Measurements from ENCODE around the gene CAPS2. TPM values are rescaled to one million over a fixed set of nuclear protein-coding genes. Genes with fewer than 3 reads are reported as not detected.

CAPS2 gene
- total and polyA plus RNA-seq, 2 experiments from 2014 or later, result 4.3 to 6.0 TPM

- H3K27ac ChIP-seq, result no peak overlapping the region
- TF ChIP-seq CTCF (IDR thresholded peaks at IDR 0.05; ENCODE audit: low read depth, low read length), result no peak
- no peak for DNase-seq (ENCODE audit: low read depth in 1 of 2, low spot score in 1 of 2)
- H3K27me3 ChIP-seq, result no peaks in the 10 kb centered on the region
- no peak overlapping the region for H3K4me3 ChIP-seq
- H3K4me1 ChIP-seq (ENCODE audit: low read depth), result no peaks in the 10 kb centered on the region
- no peaks in the 10 kb centered on the region for H3K36me3 ChIP-seq
- H3K9me3 ChIP-seq (ENCODE audit: low read depth), result no peaks in the 10 kb centered on the region
These were observed 24.5 kb downstream of the CAPS2 start for GRCh38 chr12:75305412-75306332.

DNA sequence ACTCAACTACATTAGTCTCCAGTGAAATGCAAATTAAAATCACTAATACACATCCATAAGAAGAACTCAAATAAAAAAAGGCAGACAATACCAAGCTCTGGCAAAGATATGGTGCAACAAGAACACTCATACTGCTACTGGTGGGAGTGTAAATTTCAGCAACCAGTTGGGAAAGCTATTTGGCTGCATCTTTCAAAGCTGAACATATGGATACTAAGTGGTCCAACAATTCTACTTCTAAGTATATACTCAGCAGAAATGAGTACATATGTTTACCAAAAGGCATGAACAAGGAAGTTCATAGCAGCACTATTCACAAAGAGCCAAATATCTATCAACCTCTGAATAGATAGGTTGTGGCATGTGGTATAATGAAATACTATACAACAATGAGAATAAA, 27.3 kb downstream of the CAPS2 start:
- Histone ChIP-seq H3K36me3 (no peaks in the 10 kb centered on the region), H3K9me3 (ENCODE audit: low read depth) (no peaks in the 10 kb centered on the region), H3K4me3 (no peak overlapping the region), H3K4me1 (ENCODE audit: low read depth) (no peaks in the 10 kb centered on the region), H3K27me3 (no peaks in the 10 kb centered on the region), H3K27ac (no peak overlapping the region)
- TF ChIP-seq CTCF (IDR thresholded peaks at IDR 0.05; ENCODE audit: low read depth, low read length), result no peak
- DNase-seq (ENCODE audit: low read depth in 1 of 2, low spot score in 1 of 2), result no peak

- Histone ChIP-seq H3K9me3 (ENCODE audit: low read depth) (no peaks in the 10 kb centered on the region), H3K4me1 (ENCODE audit: low read depth) (no peaks in the 10 kb centered on the region), H3K36me3 (no peaks in the 10 kb centered on the region), H3K27me3 (no peaks in the 10 kb centered on the region), H3K27ac (no peak overlapping the region), H3K4me3 (no peak overlapping the region)
- TF ChIP-seq CTCF (IDR thresholded peaks at IDR 0.05; ENCODE audit: low read depth, low read length), result no peak
- DNase-seq (ENCODE audit: low read depth in 1 of 2, low spot score in 1 of 2), result no peak
These were observed 27.9 kb downstream of the CAPS2 start for GRCh38 chr12:75302225-75302624.

DNA sequence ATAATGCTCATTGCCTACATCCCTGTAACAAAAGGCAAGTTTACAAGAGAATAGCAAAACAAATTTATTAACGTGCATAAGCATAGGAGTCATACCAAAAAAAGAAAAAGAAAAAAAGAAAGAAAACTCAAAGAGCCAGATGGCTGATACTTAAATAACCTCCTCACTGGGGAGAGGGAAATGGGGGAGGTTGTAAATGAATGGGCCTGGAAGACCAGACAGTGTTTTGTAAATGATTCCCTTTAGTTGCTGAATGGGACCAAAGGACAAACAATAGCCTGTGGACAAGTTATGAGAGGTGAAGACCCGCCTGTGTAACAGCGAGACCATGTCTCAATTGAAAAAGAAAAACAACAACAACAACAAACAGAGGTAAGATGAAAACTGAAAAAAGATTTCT, 35.3 kb downstream of the CAPS2 start:
- Histone ChIP-seq H3K4me3 (no peak overlapping the region), H3K36me3 (no peaks in the 10 kb centered on the region), H3K4me1 (ENCODE audit: low read depth) (no peaks in the 10 kb centered on the region), H3K27me3 (no peaks in the 10 kb centered on the region), H3K9me3 (ENCODE audit: low read depth) (no peaks in the 10 kb centered on the region), H3K27ac (no peak overlapping the region)
- TF ChIP-seq CTCF (IDR thresholded peaks at IDR 0.05; ENCODE audit: low read depth, low read length), result no peak
- no peak for DNase-seq (ENCODE audit: low read depth in 1 of 2, low spot score in 1 of 2)

GRCh38 chr12:75294336-75294735, 35.8 kb downstream of the CAPS2 start:
- Histone ChIP-seq H3K4me3 (no peak overlapping the region), H3K9me3 (ENCODE audit: low read depth) (no peaks in the 10 kb centered on the region), H3K36me3 (no peaks in the 10 kb centered on the region), H3K4me1 (ENCODE audit: low read depth) (no peaks in the 10 kb centered on the region), H3K27ac (no peak overlapping the region), H3K27me3 (no peaks in the 10 kb centered on the region)
- DNase-seq (ENCODE audit: low read depth in 1 of 2, low spot score in 1 of 2), result no peak
- TF ChIP-seq CTCF (IDR thresholded peaks at IDR 0.05; ENCODE audit: low read depth, low read length), result no peak
